T-helper 1 cell treated with Interleukin-12 subunit alpha and Interleukin-12 subunit beta and Interleukin-4 antibody, amounts not matched to agents 30 ng/mL and 1 ng/mL, for 36 hours (primary cell): ENCODE results near the gene CFD. TPM values are rescaled to one million over a fixed set of nuclear protein-coding genes. Genes with fewer than 3 reads are reported as not detected.
"Not testable (repeated sequence)": the region's sequence is repeated elsewhere in the genome, so short reads cannot be mapped to it uniquely, and the experiment has no call there.

Source experiments
- intact Hi-C: fragments of 100-400 bp; cut with micrococcal nuclease; formaldehyde crosslinking; loops from one replicate; pipeline ENCODE4 v1.15.1; 2024
- total RNA-seq: library from RNA; stranded (reverse); gene quantifications from 2 replicates; pipeline ENCODE4 v1.2.3, GENCODE V29; 2022

Gene CFD
- total RNA-seq, 1 donor from 2014 or later: 1.0 TPM

DNA sequence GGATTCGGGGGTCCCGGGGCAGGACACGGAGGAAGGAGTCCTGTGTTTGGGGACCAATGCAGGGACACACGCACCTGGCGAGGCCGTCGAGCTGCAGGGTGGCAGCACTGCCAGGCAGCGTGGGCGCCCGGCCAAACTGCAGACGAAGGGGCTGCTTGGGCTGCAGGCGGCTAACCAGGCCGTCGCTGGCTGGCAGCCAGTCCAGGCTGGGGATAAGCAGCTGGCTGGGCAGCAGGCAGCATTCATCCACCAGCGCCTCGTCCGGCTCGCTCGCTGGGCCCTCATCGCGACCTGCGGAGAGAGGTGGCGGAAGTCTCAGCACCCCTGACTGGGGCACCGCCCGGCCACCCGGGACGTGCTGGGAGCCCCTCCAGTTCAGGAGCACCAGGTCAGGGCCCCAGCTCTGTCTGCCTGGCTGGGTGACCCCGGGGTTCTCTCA is 11.5 kb downstream of the CFD start:
- intact Hi-C loops: no loop called here

DNA sequence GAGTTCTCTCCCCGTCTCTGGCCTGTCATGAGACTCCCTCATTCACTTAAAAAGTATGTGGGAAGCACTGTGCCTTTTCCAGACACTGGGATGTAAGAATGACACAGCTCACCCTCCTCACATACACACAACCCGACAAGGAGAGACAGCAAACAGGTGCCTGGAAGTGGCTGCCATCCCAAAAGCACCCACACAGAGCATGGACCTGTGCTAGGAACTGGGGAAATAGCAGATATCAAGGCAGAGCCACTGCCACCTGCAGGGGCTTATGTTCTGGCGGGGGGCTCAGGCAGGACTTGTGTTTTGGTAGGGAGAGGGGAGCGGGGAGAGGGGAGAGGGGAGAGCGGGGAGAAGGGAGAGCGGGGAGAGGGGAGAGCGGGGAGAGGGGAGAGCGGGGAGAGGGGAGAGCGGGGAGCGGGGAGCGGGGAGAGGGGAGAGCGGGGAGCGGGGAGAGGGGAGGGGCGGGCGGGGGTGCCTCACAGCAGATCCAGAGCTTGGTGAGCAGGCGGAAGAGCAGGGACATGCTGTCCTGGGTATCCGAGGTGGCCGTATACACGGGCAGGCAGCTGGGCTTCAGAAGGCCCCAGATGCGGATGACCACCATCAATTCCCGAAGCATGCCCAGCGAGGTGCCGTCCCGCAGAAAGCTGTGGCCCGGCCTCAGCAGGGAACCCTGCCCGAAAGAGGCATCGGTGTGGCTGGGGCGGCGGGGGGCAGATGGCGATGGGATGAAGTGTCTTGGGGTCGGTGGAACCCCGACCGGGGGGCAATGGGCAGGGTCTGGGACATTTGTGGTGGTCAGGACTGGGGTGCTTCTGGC is 12.2 kb downstream of the CFD start:
- intact Hi-C loops: loop anchor here (1.0 to 2.0 kb wide), 2 partner anchors 191 to 397 kb away; partner anchors contain the start of gene CIRBP

DNA sequence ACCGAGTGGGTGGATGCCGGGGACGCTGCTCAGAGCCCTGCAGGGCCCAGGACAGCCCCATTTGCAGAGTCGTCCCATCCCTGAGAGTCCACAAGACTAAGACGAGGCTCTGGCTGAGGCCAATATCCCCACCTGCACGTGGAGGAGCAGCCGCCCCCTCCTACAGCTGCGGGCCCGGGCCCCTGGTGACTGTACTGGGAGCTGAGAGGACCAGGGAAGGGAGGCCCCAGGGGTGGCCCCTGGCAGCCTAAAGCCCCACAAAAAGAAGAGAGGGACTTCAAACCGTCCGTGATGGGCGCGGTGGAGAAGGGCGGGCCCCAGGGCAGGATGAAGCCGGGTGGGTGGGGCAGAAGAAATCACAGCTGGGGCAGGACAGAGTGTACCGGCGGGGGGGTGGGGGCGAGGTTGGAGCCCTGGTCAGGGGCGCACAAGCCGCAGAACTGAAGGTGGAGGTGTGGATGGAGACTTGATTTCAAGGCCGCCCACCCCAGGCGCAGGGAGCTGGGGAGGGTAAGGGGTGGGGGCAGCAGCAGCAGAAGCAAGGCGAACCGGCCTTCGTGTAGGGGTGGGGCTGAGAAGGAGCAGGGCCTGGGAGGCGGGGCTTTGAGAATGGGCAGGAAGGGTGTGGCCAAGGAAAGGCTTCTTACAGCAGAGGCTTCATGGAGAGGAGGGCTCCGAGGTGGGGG is 12.9 kb downstream of the CFD start:
- intact Hi-C loops: loop anchor here (1.0 to 2.0 kb wide), 2 partner anchors 192 to 396 kb away; partner anchors contain the start of gene CIRBP

DNA sequence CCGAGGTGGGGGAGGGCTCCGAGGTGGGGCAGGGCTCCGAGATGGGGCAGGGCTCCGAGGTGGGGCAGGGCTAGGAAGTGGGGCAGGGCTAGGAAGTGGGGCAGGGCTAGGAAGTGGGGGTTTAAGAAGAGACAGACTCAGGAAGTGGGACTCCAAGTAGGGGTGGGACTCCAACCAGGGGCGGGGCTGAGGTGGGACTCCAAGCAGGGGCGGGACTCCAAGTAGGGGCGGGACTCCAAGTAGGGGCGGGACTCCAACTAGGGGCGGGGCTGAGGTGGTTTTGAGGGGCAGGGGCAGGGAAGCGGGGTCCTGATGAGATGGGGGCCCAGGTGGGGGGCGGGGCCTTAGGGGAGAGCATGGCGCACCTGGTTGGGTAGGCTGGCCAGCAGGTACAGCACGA is 13.6 kb downstream of the CFD start:
- intact Hi-C loops: loop anchor here (1.0 to 2.0 kb wide), 6 partner anchors 11 to 396 kb away; partner anchors contain the start of genes CIRBP, MED16, R3HDM4 and RNU6-9

DNA sequence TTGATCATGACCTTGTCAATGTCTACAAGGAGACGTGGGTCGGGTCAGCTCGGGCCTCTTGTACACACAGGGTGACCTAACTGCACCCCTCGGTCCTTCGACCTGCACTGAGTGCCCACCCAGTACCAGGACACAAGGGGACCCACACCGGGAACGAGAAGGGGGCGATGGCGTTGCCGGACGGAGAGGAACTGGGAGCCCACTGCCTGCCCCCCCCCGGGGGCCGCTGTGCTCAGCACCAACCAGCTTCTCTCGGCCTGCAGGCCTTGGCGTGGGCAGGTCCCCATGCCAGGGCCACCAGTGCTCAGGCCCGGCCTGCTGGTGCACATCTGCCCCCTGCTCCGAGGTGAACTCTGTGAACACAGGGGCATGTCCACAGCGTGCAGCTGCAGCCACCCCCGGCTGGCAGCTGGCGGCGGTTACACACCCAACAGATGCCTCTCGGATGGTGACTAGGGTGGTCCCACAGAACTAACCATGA is 14.1 kb downstream of the CFD start:
- intact Hi-C loops: loop anchor here (1.0 to 2.0 kb wide), 6 partner anchors 11 to 395 kb away; partner anchors contain the start of genes CIRBP, MED16, R3HDM4 and RNU6-9

DNA sequence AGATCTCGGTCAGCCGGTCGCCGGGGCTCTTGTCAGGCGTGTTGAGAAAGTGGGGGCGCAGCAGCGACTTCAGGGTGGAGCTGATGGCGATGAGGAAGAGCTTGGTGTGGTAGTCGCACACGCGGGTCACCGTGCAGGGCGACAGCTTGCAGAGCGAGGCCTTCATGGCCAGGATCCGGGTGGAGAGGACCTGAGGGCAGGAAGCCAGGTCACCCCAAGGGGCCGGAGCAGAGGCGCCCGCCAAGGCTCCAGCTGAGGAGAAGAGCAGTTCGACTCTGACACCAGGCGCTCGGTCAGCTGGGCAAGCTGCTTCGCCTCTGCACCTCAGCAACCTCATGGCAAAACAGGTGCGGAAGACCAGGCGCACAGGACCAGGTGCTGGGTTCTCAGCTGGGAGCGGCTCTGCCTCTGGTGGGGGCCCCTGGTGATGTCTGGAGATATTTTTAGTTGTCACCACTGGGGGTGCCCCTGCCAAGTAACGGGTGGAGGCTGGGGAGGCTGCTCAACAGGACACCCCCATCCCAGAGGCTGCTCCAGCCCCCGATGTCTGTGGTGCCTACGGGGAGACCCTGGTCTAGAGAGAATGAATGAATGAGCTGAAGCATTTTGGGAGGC is 15.9 kb downstream of the CFD start:
- intact Hi-C loops: no loop called here

DNA sequence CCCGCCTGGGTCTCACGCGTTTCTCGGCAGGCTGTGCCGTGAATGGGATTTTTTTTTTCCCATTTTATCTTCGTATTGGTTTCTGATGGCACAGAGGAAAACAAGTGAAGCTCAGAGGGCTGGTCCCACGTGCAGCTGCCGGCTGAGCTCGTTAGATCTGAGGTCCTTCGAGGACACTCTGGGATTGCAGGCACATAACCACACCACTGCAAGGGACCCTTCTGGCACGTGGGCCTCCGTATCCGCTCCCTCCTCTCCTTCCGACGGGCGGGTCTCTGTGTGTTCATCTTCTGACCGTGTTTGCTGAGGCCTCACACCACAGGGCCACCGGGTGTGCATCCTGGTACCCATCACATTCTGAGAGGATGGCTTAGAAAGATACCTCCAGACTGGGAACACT is 16.6 kb downstream of the CFD start:
- intact Hi-C loops: no loop called here

DNA sequence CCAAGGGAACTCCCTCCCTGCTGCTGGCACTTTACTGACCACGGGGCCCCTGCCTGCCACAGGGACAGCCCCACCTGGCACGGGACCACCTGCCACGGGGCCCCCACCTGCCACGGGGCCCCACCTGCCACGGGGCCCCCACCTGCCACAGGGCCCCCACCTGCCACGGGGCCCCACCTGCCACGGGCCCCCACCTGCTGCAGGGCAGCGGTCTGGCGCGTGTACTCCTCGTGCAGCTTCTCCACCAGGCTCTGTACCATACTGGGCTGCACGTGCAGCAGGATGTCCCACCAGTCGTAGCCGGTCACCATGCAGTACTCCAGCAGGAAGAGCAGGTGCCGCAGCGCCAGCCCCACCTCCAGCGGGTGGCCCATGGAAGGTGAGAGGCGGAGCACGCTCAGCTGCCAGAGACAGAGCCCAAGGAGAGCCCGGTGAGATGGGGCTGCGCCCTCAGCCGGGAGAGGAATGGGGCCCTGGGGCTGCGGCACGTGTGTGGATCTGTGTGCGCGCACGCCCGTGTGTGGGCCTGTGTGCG is 17.4 kb downstream of the CFD start:
- intact Hi-C loops: no loop called here

DNA sequence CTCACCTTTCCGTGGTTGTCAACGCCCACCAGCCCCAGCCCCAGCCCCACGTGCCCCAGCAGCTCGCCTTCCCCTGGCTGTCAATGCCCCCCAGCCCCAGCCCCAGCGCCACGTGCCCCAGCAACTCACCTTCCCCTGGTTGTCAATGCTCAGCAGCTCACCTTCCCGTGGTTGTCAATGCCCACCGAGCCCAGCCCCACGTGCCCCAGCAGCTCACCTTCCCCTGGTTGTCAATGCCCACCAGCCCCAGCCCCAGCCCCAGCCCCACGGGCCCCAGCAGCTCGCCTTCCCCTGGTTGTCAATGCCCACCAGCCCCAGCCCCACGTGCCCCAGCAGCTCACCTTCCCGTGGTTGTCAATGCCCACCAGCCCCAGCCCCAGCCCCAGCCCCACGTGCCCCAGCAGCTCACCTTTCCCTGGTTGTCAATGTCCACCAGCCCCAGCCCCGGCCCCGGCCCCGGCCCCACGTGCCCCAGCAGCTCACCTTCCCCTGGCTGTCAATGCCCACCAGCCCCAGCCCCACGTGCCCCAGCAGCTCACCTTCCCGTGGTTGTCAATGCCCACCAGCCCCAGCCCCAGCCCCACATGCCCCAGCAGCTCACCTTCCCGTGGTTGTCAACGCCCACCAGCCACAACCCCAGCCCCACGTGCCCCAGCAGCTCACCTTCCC is 18.7 kb downstream of the CFD start:
- intact Hi-C loops: not testable (repeated sequence)

DNA sequence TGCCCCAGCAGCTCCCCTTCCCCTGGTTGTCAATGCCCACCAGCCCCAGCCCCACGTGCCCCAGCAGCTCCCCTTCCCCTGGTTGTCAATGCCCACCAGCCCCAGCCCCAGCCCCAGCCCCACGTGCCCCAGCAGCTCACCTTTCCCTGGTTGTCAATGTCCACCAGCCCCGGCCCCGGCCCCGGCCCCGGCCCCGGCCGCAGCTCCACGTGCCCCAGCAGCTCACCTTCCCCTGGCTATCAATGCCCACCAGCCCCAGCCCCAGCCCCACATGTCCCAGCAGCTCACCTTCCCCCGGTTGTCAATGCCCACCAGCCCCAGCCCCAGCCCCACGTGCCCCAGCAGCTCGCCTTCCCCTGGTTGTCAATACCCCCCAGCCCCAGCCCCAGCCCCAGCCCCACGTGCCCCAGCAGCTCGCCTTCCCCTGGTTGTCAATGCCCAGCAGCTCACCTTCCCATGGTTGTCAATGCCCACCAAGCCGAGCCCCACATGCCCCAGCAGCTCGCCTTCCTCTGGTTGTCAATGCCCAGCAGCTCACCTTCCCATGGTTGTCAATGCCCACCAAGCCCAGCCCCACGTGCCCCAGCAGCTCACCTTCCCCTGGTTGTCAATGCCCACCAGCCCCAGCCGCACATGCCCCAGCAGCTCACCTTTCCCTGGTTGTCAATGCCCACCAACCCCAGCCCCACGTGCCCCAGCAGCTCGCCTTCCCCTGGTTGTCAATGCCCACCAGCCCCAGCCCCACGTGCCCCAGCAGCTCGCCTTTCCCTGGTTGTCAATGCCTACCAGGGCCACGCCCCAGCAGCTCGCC is 19.5 kb downstream of the CFD start:
- intact Hi-C loops: not testable (repeated sequence)

DNA sequence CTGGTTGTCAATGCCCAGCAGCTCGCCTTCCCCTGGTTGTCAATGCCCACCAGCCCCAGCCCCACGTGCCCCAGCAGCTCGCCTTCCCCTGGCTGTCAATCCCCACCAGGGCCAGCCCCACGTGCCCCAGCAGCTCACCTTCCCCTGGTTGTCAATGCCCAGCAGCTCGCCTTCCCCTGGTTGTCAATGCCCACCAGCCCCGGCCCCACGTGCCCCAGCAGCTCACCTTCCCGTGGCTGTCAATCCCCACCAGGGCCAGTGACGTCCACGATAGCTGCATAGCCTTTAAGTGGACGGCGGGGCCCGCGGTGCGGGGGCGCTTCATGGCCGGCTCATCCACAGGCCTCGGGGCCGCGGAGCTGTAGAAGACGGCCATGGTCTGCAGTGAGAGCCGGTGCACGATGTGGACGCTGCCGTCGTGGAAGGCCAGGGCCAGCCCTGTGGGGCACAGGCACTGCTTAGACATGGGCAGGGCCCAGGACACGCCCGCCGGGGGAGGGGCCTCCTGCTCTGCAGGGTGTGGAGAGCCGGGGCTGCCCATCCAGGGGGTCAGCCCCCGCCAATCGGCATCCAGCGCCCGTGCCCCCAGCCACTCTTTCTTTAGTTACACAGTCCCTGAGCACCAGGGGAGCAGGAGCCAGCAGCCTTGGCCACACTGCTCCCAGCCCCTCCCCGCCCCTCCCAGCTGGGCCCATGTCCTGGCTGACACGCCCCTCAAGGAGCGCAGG is 20.4 kb downstream of the CFD start:
- intact Hi-C loops: no loop called here

DNA sequence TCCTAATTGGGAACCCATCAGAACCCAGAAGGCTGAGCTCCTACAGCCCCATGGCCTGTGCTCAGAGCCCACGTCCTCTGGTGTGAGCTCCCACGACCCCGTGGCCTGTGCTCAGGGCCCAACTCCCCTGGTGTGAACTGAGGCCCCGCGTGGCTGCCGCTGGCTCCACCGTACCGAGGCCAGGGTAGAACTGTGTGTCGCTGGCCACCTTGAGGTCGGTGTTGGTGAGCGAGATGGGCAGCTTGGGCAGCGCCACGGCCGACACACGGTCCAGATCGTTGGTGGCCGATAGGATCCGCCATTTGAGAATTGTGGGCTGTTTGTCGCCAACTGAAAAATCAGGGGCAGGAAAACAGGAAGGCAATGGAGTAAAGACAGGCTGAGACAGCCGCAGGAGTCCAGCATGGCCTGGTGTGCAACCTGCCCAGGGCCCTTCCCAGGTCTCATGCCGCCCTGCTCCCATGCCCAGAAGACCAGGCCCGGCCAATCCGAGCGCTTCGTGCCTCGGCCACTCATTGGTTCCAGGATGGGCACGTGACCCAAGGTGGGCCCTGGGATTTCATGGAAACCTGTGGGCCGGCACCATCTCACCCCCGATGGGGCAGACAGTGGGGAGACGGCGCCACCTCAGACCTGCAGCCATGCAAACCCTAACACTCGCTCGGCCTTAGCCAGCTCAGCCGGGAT is 22.1 kb downstream of the CFD start:
- intact Hi-C loops: no loop called here

DNA sequence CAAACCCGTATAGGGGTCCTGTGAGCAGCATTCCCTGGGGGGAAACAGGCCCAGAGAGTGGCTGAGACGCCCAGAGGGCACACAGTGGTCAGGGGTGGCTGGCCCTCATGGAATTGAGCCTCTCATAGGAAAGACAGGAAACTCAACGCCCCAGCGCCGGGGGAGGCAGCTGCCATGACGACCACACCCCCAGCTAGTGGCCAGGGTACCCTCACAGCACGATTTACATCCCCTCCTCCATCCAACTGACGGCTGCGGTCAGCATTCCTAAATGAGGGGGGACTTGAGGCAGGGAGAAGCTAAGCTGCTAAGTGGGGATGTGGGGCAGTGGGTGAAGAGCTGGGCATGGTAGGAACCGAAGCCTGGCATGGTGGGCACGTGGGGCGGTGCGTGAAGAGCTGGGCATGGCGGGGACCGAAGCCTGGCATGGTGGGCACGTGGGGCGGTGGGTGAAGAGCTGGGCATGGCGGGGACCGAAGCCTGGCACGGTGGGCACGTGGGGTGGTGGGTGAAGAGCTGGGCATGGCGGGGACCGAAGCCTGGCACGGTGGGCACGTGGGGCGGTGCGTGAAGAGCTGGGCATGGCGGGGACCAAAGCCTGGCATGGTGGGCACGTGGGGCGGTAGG is 23.5 kb downstream of the CFD start:
- intact Hi-C loops: no loop called here

DNA sequence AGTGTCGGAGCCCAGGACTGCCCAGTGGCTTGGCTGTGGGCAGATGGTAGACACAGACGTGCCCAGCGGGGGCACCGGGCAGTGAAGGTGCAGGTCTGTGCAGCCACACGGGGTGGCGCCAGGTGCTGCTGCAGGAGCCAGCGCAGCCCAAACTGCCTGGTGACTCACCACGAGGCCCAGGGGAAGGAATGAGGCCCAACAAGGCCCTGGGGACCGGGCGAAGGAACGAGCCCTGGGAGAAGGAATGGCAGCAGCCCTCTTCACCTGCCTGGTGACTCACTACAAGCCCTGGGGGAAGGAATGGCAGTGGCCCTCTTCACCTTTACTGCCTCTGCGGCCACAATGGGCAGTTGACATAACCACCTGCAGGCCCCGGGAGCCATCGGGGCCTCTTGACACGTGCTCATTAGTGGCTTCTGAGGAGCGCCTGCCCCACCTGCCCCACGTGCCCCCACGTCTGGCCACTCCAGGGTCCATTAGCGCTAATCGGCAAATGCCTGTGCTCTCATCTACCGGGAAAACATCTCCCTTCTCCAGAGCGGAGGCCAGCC is 24.3 kb downstream of the CFD start:
- intact Hi-C loops: no loop called here

DNA sequence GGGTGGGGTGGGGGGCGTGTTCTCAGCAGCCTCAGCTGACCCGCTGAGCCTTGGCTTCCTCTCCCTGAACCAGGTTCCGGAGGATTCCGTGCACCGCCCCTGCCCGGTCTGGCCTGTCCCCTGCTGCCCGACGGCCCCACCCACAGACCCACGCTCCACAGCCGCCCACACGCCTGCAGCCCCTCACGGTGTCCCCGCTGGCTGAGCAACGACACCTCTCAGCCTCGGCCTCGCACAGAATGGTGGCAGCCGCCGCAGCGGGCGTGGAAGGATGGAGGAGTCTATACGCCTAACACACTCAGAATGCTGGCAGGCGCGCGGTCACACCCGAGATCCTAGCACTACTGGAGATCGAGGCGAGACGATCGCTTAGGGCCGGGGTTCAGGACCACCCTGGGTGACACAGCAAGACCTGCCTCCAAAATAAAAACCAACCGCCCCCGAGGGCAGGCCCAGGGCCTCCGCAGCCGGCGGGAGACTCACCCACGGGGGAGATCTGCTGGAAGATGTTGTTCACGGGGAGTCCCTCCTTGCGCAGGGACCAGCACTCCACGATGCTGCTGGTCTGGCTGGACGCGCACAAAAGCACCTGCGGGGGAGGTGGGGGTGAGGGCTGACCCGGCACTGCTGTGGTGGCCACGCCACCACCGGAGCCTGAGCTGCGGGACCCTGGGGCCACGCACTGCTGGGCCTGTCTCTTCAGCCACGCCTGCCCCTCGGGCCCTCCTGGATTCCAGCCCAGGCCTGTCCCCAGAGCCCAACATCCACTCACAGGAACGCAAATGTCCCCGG is 25.2 kb downstream of the CFD start:
- intact Hi-C loops: no loop called here

DNA sequence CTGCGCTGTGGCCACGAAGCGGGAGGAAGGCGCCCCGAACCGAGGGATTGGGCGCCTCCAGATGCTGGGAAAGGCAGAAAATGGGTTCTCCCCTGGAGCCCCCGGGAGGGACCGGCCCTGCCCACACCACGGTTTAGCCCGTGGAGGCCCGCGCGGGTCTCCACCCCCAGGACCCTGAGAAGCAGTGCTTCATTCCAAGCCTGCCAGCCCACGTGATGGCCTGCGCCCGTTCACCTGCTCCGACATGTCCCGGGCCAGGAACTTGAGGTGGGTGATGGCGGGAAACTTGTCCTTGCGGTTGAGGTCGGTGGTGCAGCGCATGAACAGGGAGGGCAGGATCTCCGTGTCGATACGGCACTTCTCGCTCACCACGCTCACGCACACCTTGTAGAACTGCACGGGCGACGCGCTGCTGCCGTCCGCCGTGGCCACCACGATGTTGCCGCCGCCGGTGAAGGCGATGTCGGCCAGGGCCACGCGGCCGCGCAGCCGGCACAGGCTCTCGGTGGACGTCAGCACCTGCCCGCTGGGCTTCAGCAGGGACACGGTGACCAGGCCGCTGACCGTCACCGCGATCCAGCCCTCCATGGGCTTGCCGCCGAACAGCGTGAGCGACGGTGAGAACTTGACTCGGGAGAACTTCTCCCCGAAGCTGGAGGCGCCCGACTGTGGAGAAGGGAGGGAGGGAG is 26.2 kb downstream of the CFD start:
- intact Hi-C loops: no loop called here

DNA sequence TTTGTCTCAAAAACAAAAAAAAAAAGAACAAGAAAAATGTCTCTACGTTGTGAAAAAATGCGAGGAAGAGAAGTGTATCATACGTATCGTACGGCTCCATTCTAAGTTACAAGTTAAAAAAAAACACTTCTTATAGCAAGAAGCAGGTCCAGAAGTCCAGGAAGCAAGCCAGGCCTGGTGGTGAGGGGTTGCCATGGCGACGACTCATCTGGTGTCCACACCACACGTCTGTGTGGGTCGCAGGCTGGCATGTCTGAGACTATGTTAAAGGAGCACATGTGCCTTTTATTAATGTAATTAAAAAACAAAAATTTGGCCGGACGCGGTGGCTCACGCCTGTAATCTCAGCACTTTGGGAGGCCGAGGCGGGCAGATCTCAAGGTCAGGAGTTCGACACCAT is 27.6 kb downstream of the CFD start:
- intact Hi-C loops: no loop called here
